Prostate gland (tissue), 2 donors: Measurements from ENCODE around the gene ESR2. TPM values are rescaled to one million over a fixed set of nuclear protein-coding genes. Genes with fewer than 3 reads are reported as not detected.

Source experiments
- DNase-seq: peaks from one replicate; pipeline ENCODE4 v3.0.0-alpha.2; 2019; ENCODE audit warnings: low spot score
- H3K27ac ChIP-seq, 2 donors: fragments of 200-600 bp; sonication (generic); 2 replicates each; pipeline ENCODE4 v1.5.1; 2017 to 2019
- H3K27me3 ChIP-seq: fragments of 200-600 bp; sonication (generic); replicated peaks from 2 replicates; pipeline ENCODE4 v1.5.1; 2019; ENCODE audit not compliant: insufficient read depth
- H3K36me3 ChIP-seq, 2 donors: fragments of 200-600 bp; sonication (generic); 1 replicate in 1 of 2; 2 replicates in 1 of 2; pipeline versions ENCODE4 v1.5.1 to v1.8.1; 2017 to 2019
- H3K4me1 ChIP-seq: fragments of 200-600 bp; sonication (generic); replicated peaks from 2 replicates; pipeline ENCODE4 v1.5.1; 2019
- H3K4me3 ChIP-seq, 2 donors: fragments of 200-600 bp; sonication (generic); 2 replicates each; pipeline ENCODE4 v1.5.1; 2017 to 2019
- H3K9me3 ChIP-seq: fragments of 200-600 bp; sonication (generic); 2 replicates; pipeline ENCODE4 v1.5.1; 2017
- CTCF ChIP-seq, 4 experiments: fragments of 200-600 bp in 2 of 4; fragments of 450-650 bp in 2 of 4; sonication (generic) in 2 of 4; IDR thresholded peaks; 1 replicate in 3 of 4; 2 replicates in 1 of 4; pipeline ENCODE4 v1.5.1; 2016 to 2019; ENCODE audit warnings: antibody characterized with exemption in 4 of 4, mild to moderate bottlenecking in 2 of 4, moderate library complexity in 2 of 4
- POLR2A ChIP-seq: fragments of 450-650 bp; IDR thresholded peaks from one replicate; pipeline ENCODE4 v1.6.1; 2016; ENCODE audit warnings: antibody characterized with exemption, mild to moderate bottlenecking
- POLR2AphosphoS5 ChIP-seq: sonication (generic); formaldehyde crosslinking; IDR thresholded peaks from one replicate; pipeline ENCODE4 v1.6.1; 2017; ENCODE audit warnings: antibody characterized with exemption
- WGBS: methylation state at CpG from one replicate; pipeline ENCODE4 v1.1.5; 2018; 5-methylcytosine and 5-hydroxymethylcytosine counted together
- intact Hi-C: fragments of 100-400 bp; cut with DNase I; formaldehyde crosslinking; loops from one replicate; pipeline ENCODE4 v1.14.2; 2022
- total RNA-seq, 2 donors: library from RNA; depleted of rRNA; stranded (reverse); fragments of >200 nt; gene quantifications; one replicate each; pipeline ENCODE4 v1.1.0, GENCODE V29; 2016

ESR2 gene
- total RNA-seq, 2 donors from 2014 or later, result 0.68 to 21.4 TPM

- 61% methylated on average over 2 of the region's 2 CpGs for WGBS
- no peak for DNase-seq
- TF ChIP-seq CTCF (IDR thresholded peaks at IDR 0.05) (no peak), POLR2AphosphoS5 (no peak)
- Histone ChIP-seq H3K9me3 (no peaks in the 10 kb centered on the region), H3K36me3 (no peaks in the 10 kb centered on the region), H3K4me3 (no peak overlapping the region), H3K27ac (no peak overlapping the region), H3K27me3 (no peaks in the 10 kb centered on the region), H3K4me1 (no peaks in the 10 kb centered on the region)
- intact Hi-C loops, result no loop called here
Measured at GRCh38 chr14:64193821-64194220, 100.3 kb downstream of the ESR2 start.

- Histone ChIP-seq H3K27ac (no peak overlapping the region), H3K9me3 (no peaks in the 10 kb centered on the region), H3K4me1 (no peaks in the 10 kb centered on the region), H3K27me3 (no peaks in the 10 kb centered on the region), H3K36me3 (no peaks in the 10 kb centered on the region), H3K4me3 (no peak overlapping the region)
- whole genome bisulfite sequencing, result 72% methylated on average over 2 of the region's 2 CpGs
- no peak for TF ChIP-seq CTCF (IDR thresholded peaks at IDR 0.05)
- TF ChIP-seq POLR2A, result no peak
- TF ChIP-seq POLR2AphosphoS5, result no peak
- intact Hi-C loops, result no loop called here
- no peak for DNase-seq
Measured at GRCh38 chr14:64191756-64192155, 102.4 kb downstream of the ESR2 start.

- no peak overlapping the region for H3K27ac ChIP-seq
- WGBS, result 95% methylated on average over 3 of the region's 3 CpGs
- H3K27me3 ChIP-seq, result no peaks in the 10 kb centered on the region
- TF ChIP-seq POLR2A (no peak), CTCF (IDR thresholded peaks at IDR 0.05) (no peak), POLR2AphosphoS5 (no peak)
- no peaks in the 10 kb centered on the region for H3K9me3 ChIP-seq
- no peaks in the 10 kb centered on the region for H3K4me1 ChIP-seq
- H3K36me3 ChIP-seq, result no peaks in the 10 kb centered on the region
- no peak for DNase-seq
- intact Hi-C loops, result no loop called here
- H3K4me3 ChIP-seq, result no peak overlapping the region
Measured at GRCh38 chr14:64190974-64191502, 103.1 kb downstream of the ESR2 start.

- Histone ChIP-seq H3K27me3 (no peaks in the 10 kb centered on the region), H3K9me3 (no peaks in the 10 kb centered on the region), H3K27ac (no peak overlapping the region), H3K4me3 (no peak overlapping the region), H3K4me1 (no peaks in the 10 kb centered on the region), H3K36me3 (no peaks in the 10 kb centered on the region)
- intact Hi-C loops, result no loop called here
- no peak for DNase-seq
- 57% methylated on average over 3 of the region's 3 CpGs for WGBS
- no peak for TF ChIP-seq POLR2A
- no peak for TF ChIP-seq POLR2AphosphoS5
- no peak for TF ChIP-seq CTCF (IDR thresholded peaks at IDR 0.05)
Measured at GRCh38 chr14:64187331-64187730, 106.8 kb downstream of the ESR2 start.

- intact Hi-C loops, result no loop called here
- Histone ChIP-seq H3K27ac (no peak overlapping the region), H3K9me3 (no peaks in the 10 kb centered on the region), H3K4me3 (no peak overlapping the region), H3K4me1 (no peaks in the 10 kb centered on the region), H3K27me3 (no peaks in the 10 kb centered on the region), H3K36me3 (no peaks in the 10 kb centered on the region)
- TF ChIP-seq POLR2A (no peak), POLR2AphosphoS5 (no peak), CTCF (IDR thresholded peaks at IDR 0.05) (no peak)
- no peak for DNase-seq
- 87% methylated on average over 12 of the region's 12 CpGs for WGBS
Measured at GRCh38 chr14:64186231-64187129, 107.7 kb downstream of the ESR2 start.
